Activated CD8-positive, alpha-beta T cell treated with anti-CD3 and anti-CD28 coated beads for 36 hours (primary cell): Measurements from ENCODE around the gene ENPP3. TPM values are rescaled to one million over a fixed set of nuclear protein-coding genes. Genes with fewer than 3 reads are reported as not detected.

ENCODE experiments used
- ATAC-seq: fragments of 200-7000 bp; cut with Tn5 transposase; one replicate; pipeline ENCODE4 v1.10.0; 2021; ENCODE audit warnings: mild to moderate bottlenecking, moderate library complexity
- CTCF ChIA-PET: fragments of 350-600 bp; sonication (Branson Sonifier 250); formaldehyde crosslinking; loops from one replicate; lab custom pipeline; 2021; ENCODE audit warnings: antibody characterized with exemption; lab: Charles Lee
- POLR2A ChIA-PET: fragments of 350-600 bp; sonication (Branson Sonifier 250); formaldehyde crosslinking; loops from one replicate; lab custom pipeline; 2021; ENCODE audit warnings: antibody characterized with exemption; lab: Charles Lee
- DNase-seq: peaks from one replicate; pipeline ENCODE4 v3.0.0-alpha.2; 2020
- H3K27ac Mint-ChIP-seq: one replicate; pipeline ENCODE4 v1.8.0; 2021; ENCODE audit warnings: mild to moderate bottlenecking, mixed read lengths
- H3K27me3 Mint-ChIP-seq: one replicate; pipeline ENCODE4 v1.8.0; 2021; ENCODE audit warnings: mixed read lengths
- H3K36me3 Mint-ChIP-seq: one replicate; pipeline ENCODE4 v1.8.0; 2021; ENCODE audit warnings: low read depth, mixed read lengths
- H3K4me1 Mint-ChIP-seq: one replicate; pipeline ENCODE4 v1.8.0; 2021; ENCODE audit warnings: low read depth, mixed read lengths
- H3K4me3 Mint-ChIP-seq: one replicate; pipeline ENCODE4 v1.8.0; 2021; ENCODE audit warnings: mild to moderate bottlenecking, moderate library complexity, mixed read lengths
- H3K9me3 Mint-ChIP-seq: one replicate; pipeline ENCODE4 v1.8.0; 2021; ENCODE audit warnings: mixed read lengths
- CTCF ChIP-seq: fragments of 200-600 bp; IDR thresholded peaks from one replicate; pipeline ENCODE4 v1.8.0; 2022; ENCODE audit warnings: antibody characterized with exemption, mild to moderate bottlenecking
- intact Hi-C: fragments of 100-400 bp; cut with micrococcal nuclease; formaldehyde crosslinking; loops from one replicate; pipeline ENCODE4 v1.10.0; 2022
- microRNA-seq: library from miRNA; unstranded; fragments of <30 nt; microRNA quantifications from one replicate; pipeline ENCODE4 v1.2.0, GENCODE V29; 2022; ENCODE audit warnings: borderline microRNAs expressed, borderline replicate concordance
- total RNA-seq, 2 experiments: library from RNA; stranded (reverse); gene quantifications; one replicate each; pipeline ENCODE4 v1.2.3, GENCODE V29; 2021

ENPP3 gene
- total RNA-seq, 2 experiments from 2014 or later = 0.49 to 0.79 TPM

- no peaks in the 10 kb centered on the region for H3K36me3 Mint-ChIP-seq
- H3K4me1 Mint-ChIP-seq = peaks cover 4% of the 10 kb centered on the region
- CTCF ChIA-PET = no interaction called here
- no peak for TF ChIP-seq CTCF
- intact Hi-C loops = no loop called here
- H3K27ac Mint-ChIP-seq = no peak overlapping the region
- peaks cover 3% of the 10 kb centered on the region for H3K9me3 Mint-ChIP-seq
- ATAC-seq (no peak), DNase-seq (no peak)
- POLR2A ChIA-PET = no interaction called here
- peaks cover 22% of the 10 kb centered on the region for H3K27me3 Mint-ChIP-seq
- H3K4me3 Mint-ChIP-seq = no peak overlapping the region
Observed at GRCh38 chr6:131795366-131795765, 158.3 kb downstream of the ENPP3 start.

Small RNA genes lying within 50 kb of the gene (microRNA-seq; reads per million reads assigned to microRNA genes)
- not detected for gene MIR548H5

Other genes with a start within 250 kb of the ENPP3 start
- not detected for gene ARG1, start 64.1 kb upstream of the ENPP3 start, total RNA-seq
- 10 to 100 TPM; 23.9 to 25.3 TPM for gene MED23, start 9.1 kb upstream of the ENPP3 start, total RNA-seq
- gene OR2A4, start 64.1 kb downstream of the ENPP3 start, total RNA-seq = not detected
- not detected for gene CTAGE9, start 73.7 kb downstream of the ENPP3 start, total RNA-seq
- gene ENPP1, start 170.7 kb downstream of the ENPP3 start, total RNA-seq = under 1 TPM; 0.20 to 0.27 TPM